ENCODE measurements around the gene CCDC127.
"Not testable (repeated sequence)": the region's sequence is repeated elsewhere in the genome, so short reads cannot be mapped to it uniquely, and the experiment has no call there.

The CCDC127 gene

DNA sequence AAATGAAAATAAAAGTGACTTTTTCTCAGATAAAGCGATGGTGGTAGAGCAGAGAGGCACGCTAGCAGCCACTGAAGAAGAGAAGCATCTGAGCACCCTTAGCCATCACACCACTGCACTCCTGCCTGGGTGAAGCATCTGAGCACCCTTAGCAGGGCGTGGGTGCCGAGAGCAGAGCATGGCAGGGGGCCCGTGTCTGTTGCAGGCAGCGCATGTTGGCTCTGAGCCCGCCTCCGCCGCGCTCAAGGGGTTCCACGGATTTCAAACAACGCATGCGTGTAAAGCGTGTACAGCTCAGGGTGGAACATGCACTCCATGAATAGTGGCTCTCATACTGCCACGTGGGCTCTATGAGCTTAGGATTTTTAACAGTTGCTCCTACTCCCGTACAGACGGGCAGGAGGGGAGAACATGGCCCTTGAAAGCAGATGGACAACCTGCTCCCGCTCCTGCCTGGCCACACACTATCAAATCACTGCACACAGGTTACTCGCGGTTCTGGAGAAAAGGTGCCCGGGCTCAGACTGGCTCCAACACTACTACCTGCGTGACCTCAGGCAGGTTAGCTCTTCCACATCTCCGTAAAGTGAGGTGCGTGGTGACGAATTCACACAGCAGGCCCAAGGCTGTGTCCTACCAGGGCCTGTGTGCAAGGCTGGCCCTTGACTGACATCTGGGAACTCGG is 14.6 kb downstream of the CCDC127 start:
- no peak for DNase-seq

DNA sequence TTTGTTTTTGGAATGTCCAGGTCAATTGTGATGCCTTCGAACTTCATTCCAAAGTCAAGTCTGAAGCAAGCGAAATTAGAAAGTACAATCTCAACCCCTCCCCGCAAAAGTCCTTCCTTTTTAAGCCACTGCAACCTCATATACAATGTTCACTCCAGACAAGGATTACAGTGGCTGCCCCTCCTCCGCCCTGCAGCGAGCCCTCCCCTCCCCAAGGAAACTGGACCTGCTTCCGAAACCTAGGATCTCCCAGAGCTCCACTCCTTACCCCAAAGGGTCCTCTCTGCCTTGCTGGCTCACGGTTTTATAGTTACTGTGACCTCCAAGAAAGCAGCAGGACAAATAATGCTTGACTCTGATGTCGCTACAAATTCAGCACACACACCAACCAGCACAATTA is 16.3 kb downstream of the CCDC127 start:
- no peak for DNase-seq

DNA sequence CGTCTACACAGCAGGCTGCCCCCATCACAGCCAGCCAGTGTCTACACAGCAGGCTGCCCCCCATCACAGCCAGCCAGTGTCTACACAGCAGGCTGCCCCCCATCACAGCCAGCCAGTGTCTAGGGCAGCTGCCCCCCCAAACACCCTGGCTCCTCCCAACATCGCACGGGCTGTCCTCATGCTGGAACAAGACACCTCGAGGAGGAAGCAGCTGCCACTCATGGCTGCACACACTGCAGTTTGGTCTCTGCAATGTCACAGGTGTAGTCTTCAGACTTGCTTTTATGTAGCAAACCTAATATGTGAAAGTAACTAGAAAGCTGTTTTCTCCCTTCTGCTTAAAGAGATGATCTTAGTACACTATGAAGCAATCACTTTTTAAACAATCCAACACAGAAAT is 17.0 kb downstream of the CCDC127 start:
- no peak for DNase-seq

DNA sequence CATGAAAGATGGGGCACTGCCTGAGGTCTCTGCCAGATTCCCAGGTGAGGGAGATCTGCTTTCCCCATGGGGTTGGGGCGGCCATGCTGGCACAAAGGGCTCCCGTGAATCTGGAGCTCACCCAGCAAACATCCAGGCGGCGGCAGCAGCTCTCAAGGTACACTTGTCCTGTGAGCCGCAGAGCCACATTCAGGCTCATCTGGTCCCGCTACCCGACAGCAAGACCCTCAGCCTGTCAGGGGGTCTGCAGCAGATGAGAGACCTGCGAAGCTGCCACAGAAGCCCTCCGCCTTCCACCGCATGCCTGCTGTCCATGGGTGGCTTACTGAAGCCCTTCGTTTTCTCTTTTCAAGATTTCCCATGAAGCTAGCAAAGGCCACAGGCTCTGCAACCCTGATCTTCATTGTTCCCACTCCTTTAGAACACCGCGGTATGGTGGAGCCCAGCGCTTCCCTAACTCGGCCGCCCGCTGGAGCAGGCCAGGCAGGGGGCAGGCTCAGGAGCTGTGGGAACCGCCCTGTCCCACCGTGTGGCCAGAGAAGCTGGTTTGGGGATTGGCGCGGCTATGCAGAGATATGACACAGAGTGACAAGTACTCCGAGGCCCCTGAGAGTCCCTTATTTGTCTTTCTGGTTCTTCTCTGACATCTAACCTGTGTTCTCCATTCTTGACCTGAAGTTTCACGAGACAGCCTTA is 17.9 kb downstream of the CCDC127 start:
- DNase-seq, result no peak

DNA sequence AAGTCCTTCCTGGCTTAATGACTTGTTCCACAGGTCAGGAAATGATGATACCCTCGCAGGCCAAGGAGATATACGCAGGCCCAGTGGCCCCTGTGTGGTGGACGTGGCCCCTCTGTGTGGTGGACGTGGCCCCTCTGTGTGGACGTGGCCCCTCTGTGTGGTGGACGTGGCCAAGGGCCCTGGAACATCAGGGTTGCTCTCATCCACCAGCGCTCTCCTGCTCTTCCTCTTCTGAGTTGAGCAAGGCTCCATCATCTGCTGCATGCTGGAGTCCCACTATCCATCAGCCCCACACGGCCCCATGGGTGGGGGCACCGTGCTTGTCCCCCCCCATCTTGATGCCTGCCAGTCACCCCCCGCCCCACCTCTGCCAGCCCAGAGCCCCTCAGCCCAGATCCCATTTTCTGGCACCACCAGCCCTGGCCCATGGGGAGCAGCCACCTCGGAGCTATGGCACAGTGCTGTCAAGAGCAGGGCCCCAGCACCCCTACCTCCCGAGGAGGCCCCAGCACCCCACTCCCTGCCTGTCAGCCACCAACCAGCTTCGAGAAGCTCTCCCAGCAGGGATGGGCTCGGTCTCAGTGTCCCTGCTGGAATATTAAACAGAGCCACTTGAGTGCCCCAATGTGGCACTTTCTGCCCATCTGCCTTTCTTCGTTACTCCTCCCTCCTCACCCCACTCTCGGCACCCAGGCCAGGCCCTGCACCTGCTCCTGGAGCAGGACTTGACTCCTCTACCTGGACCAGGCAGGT is 18.6 kb downstream of the CCDC127 start:
- DNase-seq, result no peak

DNA sequence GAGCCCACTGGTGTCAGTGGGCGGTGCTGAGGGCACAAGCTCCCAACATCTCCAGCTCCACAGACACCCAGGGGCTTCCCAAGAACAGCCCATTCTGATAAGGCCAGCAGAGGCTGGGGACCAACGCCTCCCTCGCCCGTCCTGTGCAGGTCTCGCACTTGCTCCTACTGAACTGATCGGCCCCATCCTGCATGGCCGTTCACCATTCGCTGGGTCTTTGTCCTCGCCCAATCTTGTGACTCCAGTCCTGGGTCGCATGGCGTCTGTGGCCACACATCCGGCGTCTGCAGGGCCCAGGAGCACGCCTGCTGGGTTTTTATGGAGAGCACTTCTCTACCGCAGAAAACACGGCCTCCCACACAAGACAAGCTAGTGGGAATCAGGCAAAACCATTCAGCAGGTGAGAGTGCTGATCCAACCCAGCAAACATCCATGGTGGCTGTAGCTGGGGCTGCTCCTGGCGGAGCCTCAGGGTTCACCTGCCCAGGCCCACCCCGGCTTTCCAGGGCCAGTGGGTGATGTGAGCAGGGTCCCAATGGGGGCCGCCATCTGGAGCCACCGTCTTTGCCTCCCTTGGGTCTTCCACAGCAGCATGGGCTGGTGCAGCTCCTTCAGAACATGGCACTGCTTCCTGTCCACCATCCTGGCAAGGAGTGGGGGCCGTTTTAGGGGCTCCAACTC is 19.3 kb downstream of the CCDC127 start:
- no peak for DNase-seq

DNA sequence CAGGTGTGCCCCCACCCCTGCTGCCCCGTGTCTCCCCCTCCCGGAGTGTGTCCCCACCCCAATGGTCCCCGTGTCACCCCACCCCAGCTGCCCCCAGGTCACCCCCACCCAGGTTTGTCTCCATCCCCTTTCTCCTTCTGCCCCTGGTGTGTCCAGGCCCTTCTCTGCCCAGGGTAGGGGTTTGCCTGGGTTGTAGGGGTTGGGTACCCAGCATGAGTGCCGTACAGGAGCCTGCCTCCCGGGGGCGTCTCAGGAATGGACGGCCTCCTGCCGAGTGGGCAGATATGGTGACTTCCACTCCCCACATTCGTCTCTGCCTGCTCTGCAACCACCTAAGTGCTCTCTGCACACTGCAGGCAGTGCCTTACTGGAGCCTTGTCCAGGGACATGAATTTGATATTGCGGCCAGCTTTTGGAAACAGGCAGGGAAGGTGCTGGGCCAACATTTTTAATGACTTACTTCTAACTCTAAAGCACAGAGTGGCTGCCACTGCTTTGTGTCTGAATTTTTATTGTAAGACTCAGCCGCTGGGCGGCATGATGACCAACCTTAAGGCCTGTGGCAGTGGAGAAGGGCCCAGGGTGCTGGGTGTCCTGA is 20.0 kb downstream of the CCDC127 start:
- DNase-seq, result no peak

DNA sequence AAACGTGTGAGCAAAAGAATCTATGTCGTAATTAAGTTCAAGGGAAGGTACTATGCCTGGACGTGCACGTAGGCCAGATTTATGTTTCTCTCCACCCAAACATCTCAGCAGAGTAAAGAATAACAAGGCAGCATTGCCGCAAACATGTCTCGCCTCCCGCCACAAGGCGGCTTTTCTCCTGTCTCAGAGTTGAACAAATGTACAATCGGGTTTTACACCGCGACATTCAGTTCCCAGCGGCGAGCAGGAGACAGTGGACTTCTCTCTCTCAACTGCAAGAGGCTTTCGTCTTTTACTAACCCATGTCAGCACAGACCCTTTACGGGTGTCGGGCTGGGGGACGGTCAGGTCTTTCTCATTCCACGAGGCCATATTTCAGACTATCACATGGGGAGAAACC is 20.9 kb downstream of the CCDC127 start:
- not testable (repeated sequence) for DNase-seq

DNA sequence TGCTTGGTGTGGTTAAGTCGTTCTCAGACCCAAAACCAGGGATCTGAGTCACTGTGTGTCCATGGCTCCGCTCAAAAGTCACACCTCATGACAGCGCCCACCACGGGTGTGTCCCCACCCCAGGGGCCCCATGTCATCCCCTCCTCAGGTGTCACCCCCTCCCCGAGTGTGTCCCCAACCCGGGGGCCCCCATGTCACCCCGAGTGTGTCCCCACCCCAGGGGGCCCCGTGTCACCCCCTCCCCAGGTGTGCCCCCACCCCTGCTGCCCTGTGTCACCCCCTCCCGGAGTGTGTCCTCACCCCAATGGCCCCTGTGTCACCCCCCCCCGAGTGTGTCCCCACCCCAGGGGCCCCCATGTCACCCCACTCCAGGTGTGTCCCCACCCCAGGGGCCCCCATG is 21.6 kb downstream of the CCDC127 start:
- no peak for DNase-seq

DNA sequence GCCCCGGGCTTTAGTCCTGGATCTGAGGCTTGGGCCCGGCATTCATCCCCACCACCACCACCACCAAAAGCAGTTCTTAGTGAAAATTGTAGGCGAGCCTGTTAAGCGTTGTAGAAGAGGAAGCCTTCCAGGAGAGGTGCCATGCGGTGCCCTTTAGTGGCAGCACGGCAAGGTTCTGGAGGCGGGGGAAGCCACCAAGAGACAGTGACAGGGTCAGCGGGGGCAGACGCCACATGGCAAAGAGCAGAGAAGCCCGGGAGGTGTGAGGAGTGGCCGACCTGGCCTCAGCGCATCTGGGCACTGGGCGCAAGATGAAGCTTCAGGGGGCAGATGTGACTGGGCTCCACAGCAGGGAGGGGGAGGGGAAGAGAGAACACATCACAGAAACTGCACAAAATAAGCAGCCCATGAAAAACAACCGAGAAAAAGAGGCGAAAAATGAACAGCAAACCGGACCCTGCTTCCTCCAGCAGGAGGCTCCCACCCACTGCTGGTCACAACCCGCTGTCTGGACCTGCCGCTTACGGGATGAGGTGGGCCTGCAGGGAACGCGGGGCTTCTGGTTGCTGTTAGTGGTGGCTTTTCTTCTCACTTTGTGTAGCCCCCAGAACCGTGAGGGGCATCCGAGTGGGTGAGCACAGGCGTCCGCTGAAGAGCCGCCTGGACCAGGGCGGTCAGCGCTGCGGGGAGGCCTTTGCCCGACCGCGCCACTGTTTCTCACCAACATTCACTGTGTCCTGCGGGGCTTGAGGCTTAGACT is 22.4 kb downstream of the CCDC127 start:
- DNase-seq, result no peak

DNA sequence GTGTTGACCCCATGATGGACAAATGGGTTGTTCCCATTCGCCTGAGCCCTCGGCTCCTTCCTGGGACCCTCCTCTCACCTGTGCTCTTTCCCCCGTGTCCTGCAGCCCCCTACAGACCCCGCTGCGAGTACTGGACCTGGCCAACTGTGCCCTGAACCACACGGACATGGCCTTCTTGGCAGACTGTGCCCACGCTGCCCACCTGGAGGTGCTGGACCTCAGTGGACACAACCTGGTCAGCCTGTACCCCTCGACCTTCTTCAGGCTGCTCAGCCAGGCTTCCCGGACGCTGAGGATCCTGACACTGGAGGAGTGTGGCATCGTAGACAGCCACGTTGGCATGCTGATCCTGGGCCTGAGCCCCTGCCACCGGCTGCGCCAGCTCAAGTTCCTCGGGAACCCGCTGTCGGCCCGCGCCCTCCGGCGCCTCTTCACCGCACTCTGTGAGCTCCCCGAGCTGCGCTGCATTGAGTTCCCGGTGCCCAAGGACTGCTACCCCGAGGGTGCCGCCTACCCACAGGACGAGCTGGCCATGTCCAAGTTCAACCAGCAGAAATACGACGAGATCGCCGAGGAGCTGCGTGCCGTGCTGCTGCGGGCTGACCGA is 23.2 kb downstream of the CCDC127 start:
- DNase-seq, result no peak

DNA sequence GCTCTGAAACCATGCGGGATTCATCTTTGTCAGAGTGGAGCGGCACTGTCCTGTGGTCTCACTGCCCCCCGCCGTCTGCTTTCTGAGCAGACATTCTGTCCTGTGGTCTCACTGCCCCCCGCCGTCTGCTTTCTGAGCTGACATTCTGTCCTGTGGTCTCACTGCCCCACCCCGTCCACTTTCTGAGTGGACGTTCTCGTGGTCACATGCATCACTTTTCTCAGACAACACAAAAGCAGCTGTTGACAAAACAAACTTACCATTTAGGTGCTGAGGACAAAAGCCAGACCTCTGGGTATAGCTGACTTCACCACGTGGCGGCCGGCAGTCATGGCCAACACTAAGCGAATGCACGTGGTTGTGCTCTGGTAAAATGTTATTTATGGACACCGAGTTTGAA is 23.9 kb downstream of the CCDC127 start:
- DNase-seq, result no peak

DNA sequence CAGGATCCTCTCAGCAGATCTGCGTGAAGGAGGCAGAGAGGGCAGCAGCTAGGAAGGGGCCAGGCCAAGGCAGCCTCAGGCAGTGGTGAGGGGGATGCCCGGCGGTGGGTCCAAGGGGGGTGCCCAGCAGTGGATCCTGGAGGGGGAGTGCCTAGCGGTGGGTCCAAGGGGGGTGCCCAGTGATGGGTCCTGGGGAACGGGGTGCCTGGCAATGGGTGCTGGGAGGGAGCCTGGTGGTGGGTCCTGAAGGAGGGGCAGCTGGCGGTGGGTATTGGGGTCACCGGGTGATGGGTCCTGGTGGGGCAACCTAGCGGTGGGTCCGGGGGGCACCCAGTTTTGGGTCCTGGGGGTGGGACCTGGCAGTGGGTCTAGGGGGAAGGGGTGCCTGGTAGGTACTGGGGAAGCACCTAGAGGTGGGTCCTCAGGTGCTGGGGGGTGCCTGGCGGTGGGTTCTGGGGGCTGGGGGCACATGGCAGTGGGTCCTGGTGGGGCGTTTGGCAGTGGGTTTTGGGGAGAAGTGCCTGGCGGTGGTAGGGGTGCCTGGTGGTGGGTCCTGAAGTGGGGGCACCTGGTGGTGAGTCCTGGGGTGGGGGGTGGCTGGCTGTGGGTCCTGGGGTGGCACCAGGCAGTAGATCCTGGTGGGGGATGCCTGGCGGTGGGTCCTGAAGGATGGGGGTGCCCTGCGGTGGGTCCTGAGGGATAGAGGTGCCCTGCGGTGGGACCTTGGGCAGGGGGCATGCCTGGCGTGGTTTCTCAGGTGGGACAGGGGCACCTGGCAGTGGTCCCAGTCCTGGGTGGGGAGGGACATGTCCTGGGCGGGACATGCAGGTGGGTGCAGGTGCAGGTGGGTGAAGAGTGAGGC is 24.8 kb downstream of the CCDC127 start:
- DNase-seq, result no peak

DNA sequence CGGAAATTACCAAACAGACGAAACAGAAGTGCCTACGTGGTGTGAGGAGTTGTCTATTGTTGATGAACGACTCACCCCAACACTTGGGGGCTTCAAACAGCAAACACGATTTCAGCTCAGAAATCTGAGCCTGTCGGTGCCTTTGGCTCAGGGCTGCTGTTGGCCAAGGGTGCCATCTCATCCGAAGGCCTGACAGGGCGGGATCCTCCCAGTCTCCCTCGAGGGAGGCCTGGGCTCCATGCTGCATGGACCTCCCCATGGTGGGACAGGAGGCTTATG is 25.3 kb downstream of the CCDC127 start:
- DNase-seq, result no peak

DNA sequence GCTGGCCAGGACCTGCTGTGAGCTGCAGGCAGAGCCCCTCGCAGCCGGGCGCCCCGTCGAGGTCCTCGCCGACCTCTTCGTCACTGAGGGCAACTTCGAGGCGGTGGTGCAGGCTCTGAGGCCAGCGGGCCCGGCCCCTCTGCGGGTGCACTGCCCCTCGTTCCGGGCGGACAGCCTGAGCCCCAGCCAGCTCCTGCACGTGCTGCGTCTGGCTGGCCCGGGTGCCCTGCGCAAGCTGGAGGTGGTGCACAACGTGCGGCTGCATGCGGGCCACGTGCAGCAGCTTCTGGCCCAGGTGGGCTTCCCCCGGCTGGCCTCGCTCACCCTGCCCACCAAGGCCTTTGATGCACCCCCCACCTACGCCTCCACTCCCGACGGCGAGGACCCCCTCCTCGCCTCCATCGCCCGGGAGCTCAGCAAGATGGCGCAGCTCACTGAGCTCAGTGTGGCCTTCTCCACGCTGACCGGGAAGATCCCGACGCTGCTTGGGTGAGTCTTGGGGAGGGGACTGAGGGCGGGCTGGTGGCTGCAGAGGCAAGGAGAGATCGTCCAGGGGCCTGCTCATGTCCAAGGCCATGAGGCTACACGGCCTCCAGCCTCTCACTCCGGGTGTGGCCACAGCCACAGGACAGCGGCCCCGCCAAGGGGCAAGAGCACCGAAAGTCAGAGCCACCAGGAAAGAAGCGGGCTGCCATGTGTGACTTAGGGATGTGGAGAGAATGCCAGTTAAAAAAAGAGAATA is 25.8 kb downstream of the CCDC127 start:
- DNase-seq, result no peak

DNA sequence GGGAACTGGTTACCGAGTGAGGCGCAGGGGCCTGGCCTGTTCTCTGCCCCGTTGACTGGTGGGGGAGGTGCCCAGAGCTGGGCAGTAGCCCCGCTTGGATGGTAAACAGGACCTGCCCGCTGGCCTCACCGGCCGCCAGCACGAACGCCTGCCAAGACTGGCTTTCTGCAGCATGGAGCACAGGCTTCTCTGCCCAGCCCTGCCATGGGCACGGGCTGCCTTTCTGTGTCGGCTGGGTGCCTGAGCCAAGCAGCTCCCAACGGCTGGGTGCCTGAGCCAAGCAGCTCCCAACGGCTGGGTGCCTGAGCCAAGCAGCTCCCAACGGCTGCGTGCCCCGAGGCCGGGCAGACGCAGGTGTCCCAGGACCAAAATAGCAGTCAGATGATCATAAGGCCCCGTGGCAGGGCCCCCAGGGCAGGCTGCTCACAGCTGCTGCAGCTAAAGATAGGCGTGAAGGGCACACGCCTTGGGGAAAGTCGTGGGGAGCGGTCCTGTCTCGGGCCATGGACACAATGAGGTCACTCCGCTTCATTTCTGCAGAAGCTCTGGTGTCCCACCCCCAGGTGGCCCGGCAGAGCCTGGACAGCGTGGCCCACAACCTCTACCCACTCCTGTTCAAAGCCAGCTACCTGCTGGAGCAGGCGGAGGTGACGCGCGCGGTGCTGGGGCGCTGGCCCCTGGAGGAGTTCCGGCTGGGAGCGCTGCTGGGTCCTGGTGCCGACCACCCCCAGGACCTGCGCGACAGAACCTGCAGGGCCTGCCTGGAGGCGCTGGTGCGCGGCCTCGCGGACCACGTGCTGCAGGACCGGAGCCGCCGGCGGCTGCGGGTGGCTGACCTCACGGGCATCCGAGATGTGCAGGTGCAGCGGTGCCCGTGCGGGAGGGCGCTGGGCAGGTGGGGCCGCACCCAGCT is 26.7 kb downstream of the CCDC127 start, which contains the start of gene LRRC14B:
Gene LRRC14B, plus strand, starts transcription at position 460 of the 913 bp plus-strand sequence. Its CDS starts 44 bp downstream, at position 504.
- DNase-seq, result no peak

DNA sequence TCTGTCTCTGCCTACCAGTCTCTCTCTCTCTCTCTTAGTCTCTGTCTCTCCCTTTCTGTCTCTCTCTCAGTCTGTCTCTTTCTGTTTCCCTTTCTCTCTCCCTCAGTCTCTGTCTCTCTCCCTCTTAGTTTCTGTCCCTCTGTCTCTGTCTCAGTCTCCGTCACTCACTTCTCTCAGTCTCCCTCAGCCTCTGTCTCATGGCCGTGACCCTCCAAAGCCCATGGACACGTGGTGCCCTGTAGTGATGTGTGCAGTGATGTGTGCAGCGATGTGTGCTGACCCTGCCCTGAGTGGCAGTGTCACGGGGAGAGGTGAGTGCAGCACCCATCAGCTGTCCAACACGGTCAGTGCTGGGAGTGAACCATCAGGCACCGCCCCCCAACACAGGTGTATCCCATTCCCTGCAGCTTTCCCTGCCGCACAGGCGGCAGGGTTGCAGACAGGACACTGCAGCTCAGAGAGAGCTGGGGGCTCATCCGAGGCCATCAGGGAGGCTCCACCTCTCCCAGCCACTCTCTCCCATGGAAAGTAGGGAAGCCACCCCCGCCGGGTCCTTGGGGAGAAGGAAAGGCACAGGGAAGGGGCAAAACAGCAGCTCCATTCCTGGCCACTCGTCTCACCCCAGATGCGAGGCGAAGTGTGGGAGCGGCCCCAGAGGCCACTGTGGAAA is 27.5 kb downstream of the CCDC127 start:
- no peak for DNase-seq

DNA sequence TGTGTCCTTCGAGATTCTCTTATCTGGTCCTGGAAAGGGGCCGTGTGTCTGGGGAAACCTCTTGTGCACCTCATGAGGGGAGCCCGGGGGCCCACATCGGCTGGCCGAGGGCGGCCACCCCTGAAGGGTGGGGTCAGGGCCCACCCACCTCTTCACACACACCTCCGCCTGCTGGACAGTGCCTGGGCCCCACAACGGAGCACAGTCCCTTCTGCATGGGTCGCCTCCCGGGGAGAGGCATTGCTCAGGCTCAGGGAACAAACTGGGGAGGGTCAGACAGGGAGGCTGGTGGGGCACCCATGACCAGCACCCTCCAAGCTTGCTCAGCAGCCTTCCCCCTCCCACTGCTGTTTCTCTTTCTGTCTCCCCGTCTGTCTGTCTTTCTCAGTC is 28.0 kb downstream of the CCDC127 start:
- no peak for DNase-seq

DNA sequence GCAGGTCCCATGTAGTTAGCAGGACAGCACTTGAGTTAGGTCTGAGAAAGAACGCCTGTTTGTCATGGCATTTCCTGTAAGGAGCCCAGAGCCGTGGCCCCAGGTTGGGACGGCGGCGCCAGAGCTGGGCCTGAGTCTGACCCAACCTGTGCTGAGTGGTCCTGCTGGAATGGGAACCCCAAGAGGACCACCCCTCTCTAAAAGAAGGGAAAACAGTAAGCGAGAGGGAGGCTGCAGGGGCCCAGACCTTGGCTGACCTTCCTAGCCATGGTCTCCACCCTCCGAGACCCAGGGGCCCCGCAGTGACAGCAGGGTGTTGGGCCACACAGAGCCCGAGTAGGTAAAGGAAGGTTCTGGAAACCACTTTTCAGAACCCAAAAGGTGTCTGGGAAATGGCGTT is 28.5 kb downstream of the CCDC127 start:
- no peak for DNase-seq

All from activated CD4-positive, CD25-positive, alpha-beta regulatory T cell (primary cell).